HG03280 (cell line): Measurements from ENCODE around the gene MICALL2.
"Not testable (repeated sequence)": the region's sequence is repeated elsewhere in the genome, so short reads cannot be mapped to it uniquely, and the experiment has no call there.

ENCODE experiments used
- ATAC-seq: cut with Tn5 transposase; IDR thresholded peaks from one replicate; pipeline ENCODE4 v1.9.1; 2021; ENCODE audit warnings: mild to moderate bottlenecking, moderate library complexity; ENCODE audit not compliant: unreplicated experiment

The MICALL2 gene

DNA sequence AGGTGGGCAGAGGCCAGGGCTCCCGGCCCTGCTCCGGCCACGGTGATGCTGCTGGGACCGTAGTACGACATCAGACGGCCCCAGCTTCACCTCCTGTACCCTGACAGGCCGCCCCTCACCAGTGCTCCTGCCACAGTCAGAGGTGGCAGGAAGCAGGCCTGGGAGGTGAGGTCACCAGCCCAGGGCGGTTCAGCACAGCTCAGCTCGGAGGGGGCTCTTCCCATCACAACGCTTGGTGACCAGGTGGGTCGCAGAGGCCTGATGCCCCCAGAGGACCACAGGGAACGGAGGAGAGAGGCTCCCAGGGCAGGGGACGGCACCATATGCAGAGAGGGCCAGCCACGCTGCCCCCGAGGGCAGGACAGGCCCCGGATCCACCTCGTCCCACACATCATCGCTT lies 8.8 kb downstream of the MICALL2 start:
- ATAC-seq: no peak

DNA sequence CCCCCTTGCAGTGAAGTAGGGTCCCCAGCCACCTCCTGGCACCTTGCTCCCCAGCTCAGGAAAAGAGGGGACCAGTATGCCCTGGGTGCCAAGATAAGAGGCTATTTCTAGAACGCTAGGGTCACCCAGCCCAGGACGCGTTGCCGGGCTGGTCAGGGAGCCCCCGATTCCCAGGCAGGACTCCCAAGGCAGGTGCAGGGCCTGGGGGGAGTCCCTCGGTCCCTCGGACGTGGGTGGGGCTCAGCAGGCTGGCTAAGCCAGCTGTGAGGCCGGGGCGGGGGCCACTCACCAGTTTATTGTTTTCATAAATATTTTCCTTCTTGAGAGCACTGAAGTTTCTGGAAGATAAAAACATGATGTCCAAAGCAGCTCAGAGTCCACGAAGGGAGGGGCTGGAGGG lies 9.3 kb downstream of the MICALL2 start:
- no peak for ATAC-seq

GRCh38 chr7:1449501-1449900 lies 9.8 kb downstream of the MICALL2 start:
- ATAC-seq: no peak

GRCh38 chr7:1448958-1449357 lies 10.3 kb downstream of the MICALL2 start:
- ATAC-seq: no peak

DNA sequence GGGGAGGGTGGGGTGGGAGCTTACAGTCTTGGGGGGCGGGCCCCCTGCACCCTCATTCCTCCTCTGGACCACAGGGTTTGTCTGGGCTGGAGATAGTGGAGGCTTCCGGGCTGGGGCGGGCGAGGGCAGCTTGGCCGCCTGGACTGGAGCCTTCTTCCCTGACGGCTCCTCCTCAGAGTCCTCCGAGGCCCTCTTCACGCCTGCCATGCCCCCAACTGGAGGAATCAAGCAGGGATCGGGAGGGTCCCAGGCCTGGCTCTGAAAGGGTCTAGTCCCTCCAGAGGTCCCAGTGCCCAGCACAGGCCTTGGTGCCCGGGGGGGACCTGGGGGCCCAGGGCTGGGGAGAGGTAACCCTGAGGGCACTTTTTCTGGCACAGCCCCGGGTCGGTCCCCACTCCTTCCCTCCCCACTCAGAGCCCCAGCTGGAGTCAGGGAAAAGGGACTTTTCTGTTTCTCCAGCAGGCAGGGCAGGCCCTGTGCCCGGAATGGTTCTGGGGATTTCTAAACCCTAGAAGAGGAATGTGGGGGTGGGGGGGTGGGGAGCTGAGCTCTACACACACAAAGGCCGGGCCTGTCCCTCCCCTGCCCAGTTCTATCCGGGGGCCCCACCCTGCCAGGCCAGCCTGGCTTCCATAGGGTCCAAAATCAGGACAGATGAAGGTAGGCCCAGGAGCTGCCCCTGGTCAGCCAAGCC lies 11.6 kb downstream of the MICALL2 start:
- no peak for ATAC-seq

DNA sequence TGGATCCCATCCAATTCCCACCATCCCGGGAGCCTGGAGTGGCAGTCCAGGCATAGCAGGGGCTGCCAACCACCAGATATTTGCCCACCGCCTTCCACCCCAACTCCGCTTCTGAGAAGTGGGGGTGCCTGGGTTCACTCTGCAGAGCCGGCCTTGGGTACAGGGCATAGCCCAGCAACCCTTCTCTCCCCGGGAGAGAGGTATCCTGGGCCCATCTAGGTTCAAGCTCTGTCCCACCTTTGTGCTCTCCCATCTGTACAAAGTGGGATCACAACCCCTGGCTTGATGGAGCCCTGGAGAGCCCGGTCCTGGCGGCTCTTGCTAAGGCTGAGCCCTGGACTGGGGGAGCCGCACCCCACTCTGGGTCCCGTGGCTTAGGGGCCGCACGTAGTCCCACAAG lies 12.2 kb downstream of the MICALL2 start:
- no peak for ATAC-seq

GRCh38 chr7:1446620-1447032 lies 12.6 kb downstream of the MICALL2 start:
- ATAC-seq: no peak

DNA sequence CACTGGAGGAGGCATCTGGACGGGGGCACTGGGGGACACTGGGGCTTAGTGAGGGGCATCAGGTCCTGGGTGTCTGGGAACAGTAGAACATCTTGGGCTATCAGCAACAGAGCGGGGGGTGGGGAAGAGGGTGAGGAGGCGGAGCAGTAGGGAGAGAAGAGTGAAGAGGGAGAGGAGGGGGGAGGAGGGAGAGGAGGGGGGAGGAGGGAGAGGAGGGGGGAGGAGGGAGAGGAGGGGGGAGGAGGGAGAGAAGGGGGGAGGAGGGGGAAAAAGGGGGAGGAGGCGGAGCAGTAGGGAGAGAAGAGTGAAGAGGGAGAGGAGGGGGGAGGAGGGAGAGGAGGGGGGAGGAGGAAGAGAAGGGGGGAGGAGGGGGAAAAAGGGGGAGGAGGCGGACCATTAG lies 13.2 kb downstream of the MICALL2 start:
- not testable (repeated sequence) for ATAC-seq

DNA sequence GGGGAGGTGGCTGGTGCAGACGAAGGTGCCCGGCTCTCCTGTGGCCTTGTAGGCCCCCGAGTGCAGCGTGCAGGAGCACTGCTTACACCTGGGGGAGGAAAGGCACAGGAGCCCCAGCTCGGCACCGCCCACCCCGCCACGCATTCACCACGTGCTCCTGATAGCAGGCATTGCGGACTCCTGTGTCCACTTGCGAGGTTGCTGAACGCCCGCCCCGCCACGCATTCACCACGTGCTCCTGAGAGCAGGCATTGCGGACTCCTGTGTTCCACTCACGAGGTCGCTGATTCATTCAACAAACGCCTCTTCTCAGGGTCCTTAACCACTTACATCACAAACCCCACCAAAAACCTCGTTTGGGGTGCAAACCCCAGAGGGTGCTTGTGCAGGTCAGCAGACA lies 13.9 kb downstream of the MICALL2 start:
- no peak for ATAC-seq

- ATAC-seq: no peak
Observed at GRCh38 chr7:1444925-1445322, 14.3 kb downstream of the MICALL2 start.

DNA sequence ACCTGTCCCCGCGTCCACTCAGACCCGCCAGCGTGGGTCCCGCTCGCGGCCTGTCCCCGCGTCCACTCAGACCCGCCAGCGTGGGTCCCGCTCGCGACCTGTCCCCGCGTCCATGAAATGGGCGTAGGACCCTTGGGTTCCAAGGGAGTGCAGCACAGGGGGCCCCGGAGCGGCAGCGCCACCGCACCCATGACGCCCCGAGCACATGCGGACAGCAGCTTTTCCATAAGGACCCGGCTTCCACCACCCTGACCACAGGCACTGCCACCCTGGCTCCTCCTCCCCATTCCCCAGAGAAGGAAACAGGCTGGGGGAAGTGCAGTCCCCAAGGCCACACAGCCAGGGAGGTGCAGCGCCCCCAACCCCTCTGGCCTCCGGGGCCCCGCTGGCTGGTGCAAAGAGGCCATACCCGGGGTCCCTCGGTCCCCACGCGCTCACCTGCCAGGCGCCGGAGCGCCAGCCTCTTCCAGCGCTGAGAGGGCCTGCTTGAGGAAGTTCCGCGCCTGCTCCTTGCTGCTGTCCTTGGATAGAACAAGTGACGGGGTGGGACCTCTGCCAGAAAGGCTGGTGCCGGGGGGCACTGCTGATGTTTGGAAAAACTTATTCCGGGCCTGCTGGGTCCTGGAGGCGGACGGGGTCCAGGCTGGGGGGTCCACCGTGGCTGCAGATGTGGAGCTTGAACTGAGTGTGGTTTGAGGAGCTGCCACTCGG lies 14.9 kb downstream of the MICALL2 start:
- no peak for ATAC-seq

DNA sequence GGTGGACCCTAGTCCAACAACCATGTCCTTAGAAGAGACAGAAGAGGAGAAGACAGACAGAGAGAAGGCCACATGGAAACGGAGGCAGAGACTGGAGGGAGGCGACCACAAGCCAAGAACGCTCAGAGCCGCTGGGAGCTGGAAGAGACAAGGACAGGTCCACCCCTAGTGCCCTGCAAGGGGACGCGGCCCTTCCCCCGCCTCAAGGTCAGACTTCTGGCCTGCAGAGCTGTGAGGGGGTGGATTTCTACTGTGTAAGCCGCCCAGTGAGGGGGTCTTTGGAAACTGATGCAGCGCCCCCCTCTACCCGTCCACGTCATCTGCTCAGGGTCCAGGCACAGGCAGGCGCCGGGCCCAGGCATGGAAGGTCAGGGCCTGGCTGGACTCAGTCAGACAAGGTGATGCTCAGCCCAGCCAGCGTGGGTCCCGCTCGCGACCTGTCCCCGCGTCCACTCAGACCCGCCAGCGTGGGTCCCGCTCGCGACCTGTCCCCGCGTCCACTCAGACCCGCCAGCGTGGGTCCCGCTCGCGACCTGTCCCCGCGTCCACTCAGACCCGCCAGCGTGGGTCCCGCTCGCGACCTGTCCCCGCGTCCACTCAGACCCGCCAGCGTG lies 15.6 kb downstream of the MICALL2 start:
- ATAC-seq: not testable (repeated sequence)

DNA sequence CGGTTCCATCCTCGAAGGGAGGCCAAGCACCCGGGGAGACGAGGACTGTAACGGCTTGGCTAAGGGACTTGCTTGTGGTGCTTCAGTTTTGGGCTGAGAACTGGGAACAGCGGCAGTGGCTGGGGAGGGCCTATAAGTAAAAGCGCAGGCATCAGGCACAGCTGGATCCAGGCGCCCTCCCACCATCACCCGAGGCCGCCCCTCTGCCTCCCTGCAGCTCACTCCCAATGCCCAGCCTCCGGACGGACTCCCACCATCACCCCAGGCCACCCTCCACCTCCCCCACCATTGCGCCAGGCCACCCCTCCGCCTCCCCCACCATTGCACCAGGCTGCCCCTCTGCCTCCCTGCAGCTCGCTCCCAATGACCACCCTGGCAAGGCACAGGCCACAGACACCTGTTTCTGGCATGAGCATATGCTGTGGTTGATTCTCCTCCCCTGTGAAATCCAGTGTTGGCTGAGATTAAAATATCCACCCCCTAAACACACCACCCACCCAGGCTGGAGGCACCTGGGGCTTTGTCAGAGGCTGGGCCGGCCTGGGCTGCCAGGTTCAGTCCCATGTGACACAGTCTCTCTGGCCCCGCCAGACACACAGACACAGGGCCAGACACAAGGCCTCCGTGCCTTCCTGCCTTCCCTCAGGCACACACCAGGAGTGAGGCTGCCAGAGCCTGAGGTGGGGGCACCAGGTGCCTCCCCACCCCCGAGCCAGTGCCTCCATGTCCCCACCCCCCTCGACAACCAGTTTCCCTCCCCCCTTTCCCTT lies 16.7 kb downstream of the MICALL2 start:
- ATAC-seq: no peak

- ATAC-seq: no peak
Observed at GRCh38 chr7:1441615-1442354, 17.5 kb downstream of the MICALL2 start.

DNA sequence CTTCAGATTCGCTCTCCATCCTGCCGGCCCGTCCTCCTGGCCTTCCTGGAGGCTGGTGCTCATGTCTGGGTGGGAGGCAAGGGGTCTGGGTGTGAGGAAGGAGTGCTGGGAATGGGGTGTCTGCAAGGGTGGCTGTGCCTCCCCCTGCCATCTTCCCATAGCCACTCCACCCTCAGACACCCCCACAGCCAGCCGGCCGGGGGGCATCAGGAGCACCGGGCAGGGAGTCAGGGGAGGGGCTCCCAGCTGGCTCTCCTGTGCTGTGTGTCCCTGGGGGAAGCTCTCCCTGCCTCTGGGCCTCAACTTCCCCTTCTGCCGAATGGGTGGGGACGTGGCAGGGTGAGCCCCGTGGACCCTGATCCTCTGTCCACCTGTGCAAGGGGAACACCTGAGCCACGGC lies 18.6 kb downstream of the MICALL2 start:
- ATAC-seq: no peak

DNA sequence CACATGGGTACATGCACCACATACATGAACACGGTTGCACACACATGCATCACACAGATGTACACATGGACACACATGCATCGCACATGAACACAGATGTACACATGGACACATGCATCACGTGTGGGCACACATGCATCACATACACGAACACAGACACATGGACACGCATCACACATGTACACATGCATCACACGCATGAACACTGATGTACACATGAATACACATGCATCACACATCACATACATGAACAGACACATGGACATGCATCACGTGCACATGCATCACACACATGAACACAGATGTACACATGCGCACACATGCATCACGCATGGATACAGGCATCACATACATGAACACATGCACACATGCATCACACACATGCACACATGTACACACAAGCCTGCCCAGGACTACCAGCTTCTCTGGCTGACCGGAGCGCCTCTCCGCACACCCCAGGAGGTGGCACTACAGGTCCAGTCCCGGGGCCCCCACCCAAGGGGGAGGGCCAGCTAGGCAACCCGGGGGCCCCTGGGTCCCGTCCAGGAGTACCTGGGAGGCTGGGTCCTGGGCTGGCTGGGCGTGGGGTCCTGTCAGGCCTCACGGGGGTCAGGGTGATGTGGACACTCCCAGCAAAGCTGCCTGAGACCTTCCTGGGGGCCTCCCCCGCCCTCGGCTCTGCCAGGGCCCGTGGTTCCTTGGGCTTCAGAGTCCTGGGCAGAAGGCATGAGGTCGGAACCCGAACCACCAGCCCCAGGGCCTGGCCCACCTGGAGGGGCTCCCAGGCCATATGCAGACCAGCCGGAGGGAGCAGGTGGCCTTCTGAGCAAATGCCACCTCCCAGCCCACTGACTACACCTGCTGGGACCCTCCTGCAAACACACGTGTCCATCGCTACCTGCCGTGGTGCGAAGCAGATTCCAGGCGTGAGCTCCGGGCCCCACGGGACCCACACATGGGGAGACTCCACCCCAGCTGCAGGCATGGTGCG lies 19.6 kb downstream of the MICALL2 start:
- no peak for ATAC-seq

DNA sequence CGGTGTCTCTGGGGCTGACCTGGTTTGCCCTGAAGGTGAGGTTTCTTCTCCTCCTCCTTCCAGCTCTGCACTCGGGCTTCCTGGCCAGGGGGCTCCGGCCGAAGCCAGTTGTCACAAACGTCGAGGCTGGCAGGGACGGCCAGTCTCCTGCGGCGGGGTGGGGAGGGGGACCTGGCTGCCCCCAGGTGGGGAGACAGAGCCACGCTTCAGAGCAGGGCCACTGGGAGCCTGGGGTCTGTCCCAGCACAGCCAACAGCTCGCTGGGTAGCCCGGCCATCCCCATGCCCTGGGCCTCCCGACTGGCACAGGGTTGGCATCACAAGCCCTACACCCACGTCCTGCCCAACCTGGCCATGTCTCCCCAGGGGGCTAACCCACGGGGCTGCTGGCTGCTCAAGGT lies 20.4 kb downstream of the MICALL2 start:
- no peak for ATAC-seq

DNA sequence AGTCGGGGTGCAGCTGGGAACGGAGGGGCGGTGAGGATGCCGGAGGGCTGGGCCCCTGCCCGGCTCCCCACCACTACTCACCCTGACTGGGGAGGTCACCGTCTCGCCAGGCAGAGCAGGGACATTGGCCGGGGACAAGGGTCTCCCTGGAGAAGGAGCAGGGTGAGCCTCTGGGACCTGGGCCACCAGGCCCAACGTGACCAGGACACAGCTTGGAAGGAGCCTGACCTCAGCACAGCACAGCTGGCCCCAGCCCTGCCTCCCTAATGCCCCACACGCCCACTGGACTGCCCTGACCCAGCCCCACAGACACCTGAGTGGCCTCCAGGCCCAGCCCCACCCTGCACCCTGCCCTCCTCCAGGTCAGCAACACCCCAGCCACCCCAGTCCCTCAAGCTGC lies 21.1 kb downstream of the MICALL2 start:
- ATAC-seq: no peak

- ATAC-seq: no peak
Observed at GRCh38 chr7:1437155-1437880, 22.0 kb downstream of the MICALL2 start.
